Kidney (tissue), 14 donors: ENCODE data around the gene MAB21L3. TPM values are rescaled to one million over a fixed set of nuclear protein-coding genes. Genes with fewer than 3 reads are reported as not detected.

Experiments
- DNase-seq, 5 donors: peaks; one replicate each; pipeline ENCODE4 v3.0.0-alpha.2; 2013 to 2020
- FAIRE-seq: peaks from 2 replicates; lab custom pipeline; 2012; peaks lifted over from hg19 to GRCh38; lab: Jason Lieb, UNC
- H3K27ac ChIP-seq, 2 donors: one replicate each; pipeline ENCODE4 v1.7.0; 2013; ENCODE audit warnings: low read depth in 2 of 2, low read length in 2 of 2, inconsistent platforms in 1 of 2
- H3K27me3 ChIP-seq: one replicate; pipeline ENCODE4 v1.7.1; 2013; ENCODE audit warnings: low read length, inconsistent platforms; ENCODE audit not compliant: control insufficient read depth, insufficient read depth
- H3K36me3 ChIP-seq, 3 donors: one replicate each; pipeline versions ENCODE4 v1.7.0 to v1.7.1; 2013; ENCODE audit warnings: low read length in 3 of 3, control low read depth in 1 of 3, inconsistent platforms in 1 of 3; ENCODE audit not compliant: insufficient read depth in 3 of 3, control insufficient read depth in 2 of 3
- H3K4me1 ChIP-seq, 3 donors: one replicate each; pipeline versions ENCODE4 v1.7.0 to v1.7.1; 2013; ENCODE audit warnings: low read length in 3 of 3, inconsistent platforms in 1 of 3, low read depth in 1 of 3; ENCODE audit not compliant: control insufficient read depth in 2 of 3, insufficient read depth in 2 of 3
- H3K4me3 ChIP-seq, 3 donors: one replicate each; pipeline versions ENCODE4 v1.7.0 to v1.8.1; 2013; ENCODE audit warnings: low read length in 3 of 3, control low read depth in 1 of 3, inconsistent platforms in 1 of 3
- H3K9ac ChIP-seq, 3 donors: one replicate each; pipeline versions ENCODE4 v1.7.0 to v1.7.1; 2013; ENCODE audit warnings: low read length in 3 of 3, control low read depth in 1 of 3, inconsistent platforms in 1 of 3
- H3K9me3 ChIP-seq, 3 donors: one replicate each; pipeline versions ENCODE4 v1.7.0 to v1.7.1; 2013; ENCODE audit warnings: low read length in 3 of 3, control low read depth in 1 of 3, inconsistent platforms in 1 of 3; ENCODE audit not compliant: control insufficient read depth in 2 of 3, insufficient read depth in 1 of 3
- intact Hi-C: fragments of 100-400 bp; cut with DNase I; formaldehyde crosslinking; loops from one replicate; pipeline ENCODE4 v1.11.1; 2022
- polyA plus RNA-seq: library from polyadenylated mRNA; stranded (reverse); fragments of 350-450 nt; fragmentation: Illumina TruSeq; extraction: RNeasy Lipid Tissue Mini Kit (QIAGEN cat#74804); gene quantifications from one replicate; pipeline ENCODE4 v1.2.3, GENCODE V29; 2014; ENCODE audit warnings: low read depth, low replicate concordance; ENCODE audit not compliant: insufficient read depth
- total RNA-seq: library from RNA; stranded (reverse); fragmentation: NEBNext Ultra II Directional; extraction: Animal tissue kit (Norgen Biotek cat#: 25700); gene quantifications from one replicate; pipeline ENCODE4 v1.2.1, GENCODE V29; 2021
- TF ChIP-seq, protein P1 (sequence below): IDR thresholded peaks from 3 replicates; pipeline ENCODE4 v1.5.1; 2012; ENCODE audit warnings: mild to moderate bottlenecking, moderate library complexity, borderline replicate concordance; ENCODE audit not compliant: insufficient read depth; ENCODE audit errors: extremely low read depth
- donor health status: control.
- donor health status: control.
- donor health status: control.
- donor health status: control.
- donor health status: control.
- donor health status: DM: yes; HTN: yes; CAD: no.
- donor health status: Normal renal cell carcinoma (clear cell type).

MAB21L3 gene
- total and polyA plus RNA-seq, 2 donors from 2014 or later: 0.24 to 2.9 TPM

DNA sequence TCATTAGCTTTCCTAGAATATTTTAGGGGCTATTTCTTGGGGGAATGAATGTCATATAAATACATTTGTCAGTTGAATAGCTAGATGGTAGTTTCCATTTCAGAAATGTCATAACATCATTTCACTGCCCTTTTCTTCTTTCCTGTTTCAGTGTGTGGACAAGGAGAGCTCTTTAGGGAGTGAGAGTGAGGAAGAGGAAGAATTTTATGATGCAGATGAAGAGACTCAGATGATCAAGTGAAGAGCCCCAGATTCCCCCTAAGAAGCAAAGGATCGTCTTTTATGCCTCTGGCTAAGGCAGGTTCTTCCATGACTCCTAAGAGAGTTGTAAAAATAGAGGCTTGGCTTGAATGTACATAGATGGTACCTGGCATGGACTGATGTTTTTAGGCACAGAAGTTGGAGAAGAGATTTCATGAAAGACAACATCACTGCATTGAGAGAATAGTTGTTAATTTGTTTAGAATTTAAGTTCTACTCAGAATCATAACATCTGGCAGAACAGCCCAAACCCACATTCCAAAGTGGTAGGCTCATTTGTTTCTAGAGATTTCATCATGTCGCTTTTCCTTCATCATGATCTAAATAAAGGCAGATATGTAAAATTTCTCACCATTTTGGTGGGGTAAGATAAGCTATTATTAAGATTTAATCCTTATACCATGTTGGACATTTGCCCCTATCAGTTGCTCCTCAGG lies 44.2 kb upstream of the MAB21L3 start:
- H3K9me3 ChIP-seq: no peaks in the 10 kb centered on the region
- H3K4me3 ChIP-seq: no peak overlapping the region
- no peak for FAIRE-seq
- no peak overlapping the region for H3K27ac ChIP-seq
- no peak overlapping the region for H3K9ac ChIP-seq
- no peaks in the 10 kb centered on the region for H3K4me1 ChIP-seq
- no peak for DNase-seq
- TF ChIP-seq, protein P1, sequence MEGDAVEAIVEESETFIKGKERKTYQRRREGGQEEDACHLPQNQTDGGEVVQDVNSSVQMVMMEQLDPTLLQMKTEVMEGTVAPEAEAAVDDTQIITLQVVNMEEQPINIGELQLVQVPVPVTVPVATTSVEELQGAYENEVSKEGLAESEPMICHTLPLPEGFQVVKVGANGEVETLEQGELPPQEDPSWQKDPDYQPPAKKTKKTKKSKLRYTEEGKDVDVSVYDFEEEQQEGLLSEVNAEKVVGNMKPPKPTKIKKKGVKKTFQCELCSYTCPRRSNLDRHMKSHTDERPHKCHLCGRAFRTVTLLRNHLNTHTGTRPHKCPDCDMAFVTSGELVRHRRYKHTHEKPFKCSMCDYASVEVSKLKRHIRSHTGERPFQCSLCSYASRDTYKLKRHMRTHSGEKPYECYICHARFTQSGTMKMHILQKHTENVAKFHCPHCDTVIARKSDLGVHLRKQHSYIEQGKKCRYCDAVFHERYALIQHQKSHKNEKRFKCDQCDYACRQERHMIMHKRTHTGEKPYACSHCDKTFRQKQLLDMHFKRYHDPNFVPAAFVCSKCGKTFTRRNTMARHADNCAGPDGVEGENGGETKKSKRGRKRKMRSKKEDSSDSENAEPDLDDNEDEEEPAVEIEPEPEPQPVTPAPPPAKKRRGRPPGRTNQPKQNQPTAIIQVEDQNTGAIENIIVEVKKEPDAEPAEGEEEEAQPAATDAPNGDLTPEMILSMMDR: no peak
- H3K36me3 ChIP-seq: no peaks in the 10 kb centered on the region
- H3K27me3 ChIP-seq: no peaks in the 10 kb centered on the region
- intact Hi-C loops: no loop called here

DNA sequence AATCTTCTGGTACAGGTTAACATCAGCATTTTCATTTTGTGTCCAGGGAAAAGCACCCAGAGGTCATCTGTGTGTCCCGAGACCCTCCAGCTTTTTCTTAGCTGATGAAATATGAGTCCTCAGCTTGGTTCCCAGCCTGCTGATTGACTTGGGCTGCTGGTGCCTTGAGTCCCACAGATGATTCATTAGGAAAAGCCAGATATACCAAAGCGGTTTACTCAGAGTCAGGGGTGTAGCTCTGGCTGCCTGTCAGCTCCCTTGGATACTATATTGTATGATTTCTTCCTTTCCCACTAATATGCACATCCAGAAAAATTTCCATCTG lies 43.7 kb upstream of the MAB21L3 start:
- no peak for FAIRE-seq
- intact Hi-C loops: no loop called here
- no peak overlapping the region for H3K27ac ChIP-seq
- H3K36me3 ChIP-seq: no peaks in the 10 kb centered on the region
- H3K9me3 ChIP-seq: no peaks in the 10 kb centered on the region
- H3K9ac ChIP-seq: no peak overlapping the region
- no peak overlapping the region for H3K4me3 ChIP-seq
- no peaks in the 10 kb centered on the region for H3K27me3 ChIP-seq
- DNase-seq: no peak
- TF ChIP-seq, protein P1: no peak
- H3K4me1 ChIP-seq: no peaks in the 10 kb centered on the region

DNA sequence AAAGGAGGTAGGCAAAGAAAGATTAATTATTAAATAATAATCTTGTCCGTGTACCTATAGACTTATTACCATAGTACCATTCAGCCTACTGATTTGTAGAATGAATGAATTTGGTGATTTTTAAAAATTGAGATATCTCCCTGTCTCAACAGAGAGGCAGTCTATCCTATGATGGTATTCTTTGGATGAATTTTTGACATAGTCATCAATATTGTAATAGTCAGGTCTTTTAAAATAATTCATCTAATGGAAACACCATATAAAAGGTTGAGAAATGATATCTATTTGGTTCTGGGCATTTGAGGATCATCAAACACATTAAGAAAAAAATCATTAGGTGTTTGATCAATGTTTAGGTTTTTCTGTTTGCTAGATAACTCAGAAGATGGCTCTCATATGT lies 35.6 kb upstream of the MAB21L3 start:
- FAIRE-seq: no peak
- H3K27ac ChIP-seq: no peak overlapping the region

More for the DNA sequence above, 35.6 kb upstream of the MAB21L3 start:
- Histone ChIP-seq H3K4me1 (no peaks in the 10 kb centered on the region), H3K27me3 (no peaks in the 10 kb centered on the region), H3K4me3 (no peak overlapping the region), H3K36me3 (no peaks in the 10 kb centered on the region), H3K9me3 (no peaks in the 10 kb centered on the region), H3K9ac (no peak overlapping the region)
- TF ChIP-seq, protein P1: no peak
- no peak for DNase-seq
- intact Hi-C loops: no loop called here
